HepG2 (cell line): ENCODE measurements around the gene ALG5. TPM values are rescaled to one million over a fixed set of nuclear protein-coding genes. Genes with fewer than 3 reads are reported as not detected.

ENCODE experiments used
- EZH2 ChIP-seq: conservative IDR thresholded peaks from 2 replicates; pipeline ENCODE4 v1.6.1; 2012; ENCODE audit warnings: mild to moderate bottlenecking, low read depth, low read length, moderate library complexity
- KAT8 ChIP-seq: IDR thresholded peaks from 2 replicates; pipeline ENCODE4 v1.6.1; 2016; ENCODE audit warnings: missing genetic modification reagents, missing compliant biosample characterization
- KDM5B ChIP-seq: sonication (generic); formaldehyde crosslinking; IDR thresholded peaks from 2 replicates; pipeline ENCODE4 v1.4.0; 2020; ENCODE audit warnings: missing genetic modification reagents, mild to moderate bottlenecking, borderline replicate concordance
- RERE ChIP-seq: IDR thresholded peaks from 2 replicates; pipeline ENCODE4 v1.6.1; 2016; ENCODE audit warnings: low read depth, missing genetic modification reagents, missing compliant biosample characterization
- YEATS2 ChIP-seq: sonication (generic); formaldehyde crosslinking; IDR thresholded peaks from 2 replicates; pipeline ENCODE4 v1.4.0; 2020; ENCODE audit warnings: missing genetic modification reagents, borderline replicate concordance
- ZNF318 ChIP-seq: sonication (generic); formaldehyde crosslinking; IDR thresholded peaks from 2 replicates; pipeline ENCODE4 v1.4.0; 2020; ENCODE audit warnings: mild to moderate bottlenecking, missing genetic modification reagents
- ZNF589 ChIP-seq: sonication (generic); formaldehyde crosslinking; conservative IDR thresholded peaks from 2 replicates; pipeline ENCODE4 v1.8.0; 2022; ENCODE audit warnings: mild to moderate bottlenecking, moderate library complexity, missing genetic modification reagents
- ZNF770 ChIP-seq: sonication (generic); formaldehyde crosslinking; IDR thresholded peaks from 2 replicates; pipeline ENCODE4 v1.5.0; 2020; ENCODE audit warnings: mild to moderate bottlenecking, missing genetic modification reagents
- ZNF841 ChIP-seq: sonication (generic); formaldehyde crosslinking; IDR thresholded peaks from 2 replicates; pipeline ENCODE4 v1.8.1; 2023; ENCODE audit warnings: missing genetic modification reagents, borderline replicate concordance
- polyA plus RNA-seq, 8 experiments: library from polyadenylated mRNA; depleted of rRNA in 3 of 8; stranded (reverse) in 7 of 8; unstranded in 1 of 8; fragments of >200 nt; fragmentation: Illumina TruSeq in 4 of 8; extraction: Trizol in 4 of 8; gene quantifications; 2 replicates each; pipeline versions ENCODE4 v1.2.1 to v1.2.3, GENCODE V29; 2011 to 2016; ENCODE audit warnings: low read depth in 4 of 8, missing spikeins in 1 of 8, mixed read lengths in 1 of 8; ENCODE audit not compliant: insufficient read depth in 1 of 8
- total RNA-seq, 5 experiments: library from RNA; depleted of rRNA; stranded (reverse); fragments of >200 nt; fragmentation: Illumina TruSeq; extraction: Trizol; gene quantifications; 2 replicates each; pipeline ENCODE4 v1.2.3, GENCODE V29; 2016; ENCODE audit warnings: low read depth in 1 of 5

Gene ALG5
- total and polyA plus RNA-seq, 2 of the 13 experiments (the other 11 are each of a cell fraction or from before 2014, with no cell fraction given) = 27.8 to 51.1 TPM

- TF ChIP-seq ZNF318 (CRISPR knock-in tag) = no peak
- peak; percentile 27; the same call in 1 of the 2 replicates for TF ChIP-seq YEATS2
- TF ChIP-seq ZNF589 (CRISPR knock-in tag) = no peak; the same call in 1 of the 2 replicates
- TF ChIP-seq KDM5B (CRISPR knock-in tag) = 0 out of 2 replicates have a peak, but pooled peaks have one; percentile 49
- no peak; the same call in 1 of the 2 replicates for TF ChIP-seq ZNF841 (CRISPR knock-in tag)
- TF ChIP-seq EZH2 = no peak
- TF ChIP-seq RERE (CRISPR knock-in tag) = peak; percentile 38; the same call in 1 of the 2 replicates
- peak; percentile 19; the same call in 1 of the 2 replicates for TF ChIP-seq ZNF770 (CRISPR knock-in tag)
- TF ChIP-seq KAT8 = peak; percentile 49; the same call in 1 of the 2 replicates
These were observed at the start of gene ALG5 (continued) for GRCh38 chr13:36999054-36999714.
